Glutamatergic neuron (in vitro differentiated cells): ENCODE data around the gene VPS33B. TPM values are rescaled to one million over a fixed set of nuclear protein-coding genes. Genes with fewer than 3 reads are reported as not detected.

Experiments used
- DNase-seq: peaks from one replicate; pipeline ENCODE4 v3.0.0; 2022
- H3K27ac Mint-ChIP-seq: one replicate; pipeline ENCODE4 v1.8.0; 2020; ENCODE audit warnings: mild to moderate bottlenecking, mixed read lengths, inconsistent platforms; ENCODE audit not compliant: unreplicated experiment
- H3K27me3 Mint-ChIP-seq: one replicate; pipeline ENCODE4 v1.8.0; 2020; ENCODE audit warnings: mild to moderate bottlenecking, moderate library complexity, mixed read lengths, inconsistent platforms; ENCODE audit not compliant: unreplicated experiment
- H3K36me3 Mint-ChIP-seq: one replicate; pipeline ENCODE4 v1.8.0; 2020; ENCODE audit warnings: mild to moderate bottlenecking, mixed read lengths, inconsistent platforms; ENCODE audit not compliant: unreplicated experiment
- H3K4me1 Mint-ChIP-seq: one replicate; pipeline ENCODE4 v1.8.0; 2020; ENCODE audit warnings: mild to moderate bottlenecking, low read depth, mixed read lengths, inconsistent platforms; ENCODE audit not compliant: unreplicated experiment
- H3K4me3 Mint-ChIP-seq: one replicate; pipeline ENCODE4 v1.8.0; 2020; ENCODE audit warnings: mild to moderate bottlenecking, mixed read lengths, inconsistent platforms; ENCODE audit not compliant: unreplicated experiment
- H3K9me3 Mint-ChIP-seq: one replicate; pipeline ENCODE4 v1.8.0; 2020; ENCODE audit warnings: mild to moderate bottlenecking, moderate library complexity, mixed read lengths, inconsistent platforms; ENCODE audit not compliant: unreplicated experiment
- CTCF ChIP-seq: fragments of 200-600 bp; sonication (generic); IDR thresholded peaks from one replicate; pipeline ENCODE4 v1.5.0; 2021; ENCODE audit not compliant: partially characterized antibody, unreplicated experiment
- total RNA-seq: library from RNA; stranded (reverse); fragmentation: NEBNext Ultra II Directional; extraction: Animal tissue kit (Norgen Biotek cat#: 25700); gene quantifications from one replicate; pipeline ENCODE4 v1.2.1, GENCODE V29; 2021; ENCODE audit not compliant: unreplicated experiment

Gene VPS33B
- total RNA-seq, 1 donor from 2014 or later, result 31.7 TPM

GRCh38 chr15:91067036-91067435 is 44.6 kb upstream of the VPS33B start:
- H3K9me3 Mint-ChIP-seq, result peaks cover 3% of the 10 kb centered on the region
- TF ChIP-seq CTCF, result no peak
- peaks cover 2% of the 10 kb centered on the region for H3K27me3 Mint-ChIP-seq
- H3K4me3 Mint-ChIP-seq, result no peak overlapping the region
- peaks cover 5% of the 10 kb centered on the region for H3K4me1 Mint-ChIP-seq
- no peak overlapping the region for H3K27ac Mint-ChIP-seq
- no peak for DNase-seq
- no peaks in the 10 kb centered on the region for H3K36me3 Mint-ChIP-seq

- Mint-ChIP-seq H3K27ac (no peak overlapping the region), H3K9me3 (peaks cover 3% of the 10 kb centered on the region)
These were observed 43.1 kb upstream of the VPS33B start for GRCh38 chr15:91065505-91065904.

GRCh38 chr15:91061997-91062396 is 39.6 kb upstream of the VPS33B start:
- Mint-ChIP-seq H3K4me3 (no peak overlapping the region), H3K36me3 (no peaks in the 10 kb centered on the region), H3K27ac (no peak overlapping the region), H3K9me3 (peaks cover 2% of the 10 kb centered on the region), H3K4me1 (no peaks in the 10 kb centered on the region), H3K27me3 (peaks cover 2% of the 10 kb centered on the region)
- no peak for TF ChIP-seq CTCF
- DNase-seq, result no peak

More at GRCh38 chr15:91065505-91065904, 43.1 kb upstream of the VPS33B start:
- Mint-ChIP-seq H3K4me3 (no peak overlapping the region), H3K4me1 (peaks cover 5% of the 10 kb centered on the region), H3K27me3 (peaks cover 2% of the 10 kb centered on the region), H3K36me3 (no peaks in the 10 kb centered on the region)
- DNase-seq, result no peak
- TF ChIP-seq CTCF, result no peak

- Mint-ChIP-seq H3K4me1 (no peaks in the 10 kb centered on the region), H3K4me3 (no peak overlapping the region), H3K27ac (no peak overlapping the region), H3K27me3 (peaks cover 2% of the 10 kb centered on the region), H3K36me3 (no peaks in the 10 kb centered on the region), H3K9me3 (peaks cover 2% of the 10 kb centered on the region)
- no peak for TF ChIP-seq CTCF
- no peak for DNase-seq
These were observed 38.8 kb upstream of the VPS33B start for GRCh38 chr15:91061230-91061629.

- no peaks in the 10 kb centered on the region for H3K27me3 Mint-ChIP-seq
- H3K4me1 Mint-ChIP-seq, result no peaks in the 10 kb centered on the region
These were observed 33.3 kb upstream of the VPS33B start for GRCh38 chr15:91055548-91056331.

More at GRCh38 chr15:91055548-91056331, 33.3 kb upstream of the VPS33B start:
- peak overlapping the region; percentile 18 for H3K4me3 Mint-ChIP-seq
- DNase-seq, result peak; percentile 75
- peak; percentile 60 for TF ChIP-seq CTCF
- H3K9me3 Mint-ChIP-seq, result peaks cover 2% of the 10 kb centered on the region
- H3K36me3 Mint-ChIP-seq, result no peaks in the 10 kb centered on the region
- H3K27ac Mint-ChIP-seq, result no peak overlapping the region
